Endothelial cell (in vitro differentiated cells): ENCODE results near the gene EEF1A2. TPM values are rescaled to one million over a fixed set of nuclear protein-coding genes. Genes with fewer than 3 reads are reported as not detected.
A peak's percentile ranks its signal among the peaks of the same experiment; 100 is the strongest.

ENCODE experiments used
- DNase-seq: peaks from one replicate; pipeline ENCODE4 v3.0.0; 2021; ENCODE audit warnings: low spot score
- H3K27ac Mint-ChIP-seq: one replicate; pipeline ENCODE4 v1.8.0; 2021; ENCODE audit warnings: mixed read lengths, inconsistent platforms; ENCODE audit not compliant: unreplicated experiment
- H3K27me3 Mint-ChIP-seq: one replicate; pipeline ENCODE4 v1.8.0; 2021; ENCODE audit warnings: mild to moderate bottlenecking, moderate library complexity, mixed read lengths, inconsistent platforms; ENCODE audit not compliant: unreplicated experiment
- H3K36me3 Mint-ChIP-seq: one replicate; pipeline ENCODE4 v1.8.0; 2021; ENCODE audit warnings: mild to moderate bottlenecking, low read depth, mixed read lengths, inconsistent platforms; ENCODE audit not compliant: unreplicated experiment
- H3K4me1 Mint-ChIP-seq: one replicate; pipeline ENCODE4 v1.8.0; 2021; ENCODE audit warnings: mild to moderate bottlenecking, mixed read lengths, inconsistent platforms; ENCODE audit not compliant: unreplicated experiment
- H3K4me3 Mint-ChIP-seq: one replicate; pipeline ENCODE4 v1.8.0; 2021; ENCODE audit warnings: mild to moderate bottlenecking, mixed read lengths, inconsistent platforms; ENCODE audit not compliant: unreplicated experiment
- H3K9me3 Mint-ChIP-seq: one replicate; pipeline ENCODE4 v1.8.0; 2021; ENCODE audit warnings: mixed read lengths, inconsistent platforms; ENCODE audit not compliant: unreplicated experiment
- total RNA-seq: library from RNA; stranded (reverse); fragmentation: NEBNext Ultra II Directional; extraction: Animal tissue kit (Norgen Biotek cat#: 25700); gene quantifications from one replicate; pipeline ENCODE4 v1.2.1, GENCODE V29; 2021; ENCODE audit not compliant: unreplicated experiment
- TF ChIP-seq, protein P1 (sequence below): fragments of 200-600 bp; sonication (generic); IDR thresholded peaks from one replicate; pipeline ENCODE4 v1.5.0; 2021; ENCODE audit warnings: antibody characterized with exemption; ENCODE audit not compliant: unreplicated experiment

The EEF1A2 gene
- total RNA-seq, 1 donor from 2014 or later, result 0.31 TPM

DNA sequence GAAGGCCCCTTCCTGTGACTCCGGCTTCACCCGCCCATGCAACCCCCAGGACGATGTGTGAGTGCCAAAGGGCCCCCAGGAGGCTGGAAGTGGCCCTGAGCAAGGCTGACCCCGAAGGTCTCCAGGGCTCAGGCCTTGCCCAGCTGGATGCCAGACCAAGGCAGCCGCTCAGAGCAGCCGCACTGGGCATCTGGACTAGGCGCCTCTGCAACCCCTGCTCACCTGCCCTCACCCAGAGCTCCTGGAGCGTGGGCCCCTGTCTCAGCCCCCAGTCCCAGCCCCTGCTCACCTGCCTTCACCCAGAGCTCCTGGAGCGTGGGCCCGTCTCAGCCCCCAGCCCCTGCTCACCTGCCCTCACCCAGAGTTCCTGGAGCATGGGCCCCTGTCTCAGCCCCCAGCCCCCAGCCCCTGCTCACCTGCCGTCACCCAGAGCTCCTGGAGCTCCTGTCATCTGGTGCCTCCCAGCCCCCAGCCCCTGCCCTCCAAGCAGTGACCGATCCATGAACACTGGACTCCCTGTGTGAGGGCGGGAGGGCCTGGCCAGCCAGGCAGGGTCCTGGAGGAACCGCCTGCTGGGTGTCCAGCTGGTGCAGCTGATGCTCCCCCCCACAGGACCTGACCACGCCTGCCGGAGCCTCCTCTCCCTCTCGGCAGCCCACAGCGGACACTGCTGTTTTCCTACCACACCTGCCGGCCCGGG is 47.5 kb upstream of the EEF1A2 start:
- peaks cover 6% of the 10 kb centered on the region for H3K27me3 Mint-ChIP-seq
- TF ChIP-seq, protein P1, sequence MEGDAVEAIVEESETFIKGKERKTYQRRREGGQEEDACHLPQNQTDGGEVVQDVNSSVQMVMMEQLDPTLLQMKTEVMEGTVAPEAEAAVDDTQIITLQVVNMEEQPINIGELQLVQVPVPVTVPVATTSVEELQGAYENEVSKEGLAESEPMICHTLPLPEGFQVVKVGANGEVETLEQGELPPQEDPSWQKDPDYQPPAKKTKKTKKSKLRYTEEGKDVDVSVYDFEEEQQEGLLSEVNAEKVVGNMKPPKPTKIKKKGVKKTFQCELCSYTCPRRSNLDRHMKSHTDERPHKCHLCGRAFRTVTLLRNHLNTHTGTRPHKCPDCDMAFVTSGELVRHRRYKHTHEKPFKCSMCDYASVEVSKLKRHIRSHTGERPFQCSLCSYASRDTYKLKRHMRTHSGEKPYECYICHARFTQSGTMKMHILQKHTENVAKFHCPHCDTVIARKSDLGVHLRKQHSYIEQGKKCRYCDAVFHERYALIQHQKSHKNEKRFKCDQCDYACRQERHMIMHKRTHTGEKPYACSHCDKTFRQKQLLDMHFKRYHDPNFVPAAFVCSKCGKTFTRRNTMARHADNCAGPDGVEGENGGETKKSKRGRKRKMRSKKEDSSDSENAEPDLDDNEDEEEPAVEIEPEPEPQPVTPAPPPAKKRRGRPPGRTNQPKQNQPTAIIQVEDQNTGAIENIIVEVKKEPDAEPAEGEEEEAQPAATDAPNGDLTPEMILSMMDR, result no peak
- no peak for DNase-seq
- H3K36me3 Mint-ChIP-seq, result peaks cover 5% of the 10 kb centered on the region
- no peak overlapping the region for H3K4me3 Mint-ChIP-seq
- H3K4me1 Mint-ChIP-seq, result no peaks in the 10 kb centered on the region
- no peak overlapping the region for H3K27ac Mint-ChIP-seq
- H3K9me3 Mint-ChIP-seq, result no peaks in the 10 kb centered on the region

DNA sequence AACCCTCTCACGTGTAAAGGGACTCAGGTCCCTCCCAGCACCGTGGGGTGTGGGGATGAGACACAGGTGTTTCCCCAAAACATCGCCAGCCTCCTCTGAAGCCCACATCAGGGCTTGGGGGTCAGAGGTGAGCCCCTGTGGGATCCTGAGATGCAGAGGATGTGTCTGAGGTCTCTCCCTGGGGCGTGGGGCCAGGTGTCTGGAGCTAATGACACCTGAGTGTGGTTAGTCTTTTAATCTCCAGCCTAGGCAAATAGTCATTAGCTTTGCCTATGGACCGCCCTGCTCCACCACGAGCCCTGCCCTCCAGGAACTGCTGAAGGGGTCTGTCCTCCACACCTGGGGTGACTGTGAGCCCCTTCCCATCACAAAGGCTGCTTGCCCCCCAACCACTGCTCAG is 46.9 kb upstream of the EEF1A2 start:
- no peak overlapping the region for H3K27ac Mint-ChIP-seq
- H3K4me1 Mint-ChIP-seq, result no peaks in the 10 kb centered on the region
- H3K27me3 Mint-ChIP-seq, result peaks cover 6% of the 10 kb centered on the region
- no peaks in the 10 kb centered on the region for H3K9me3 Mint-ChIP-seq
- TF ChIP-seq, protein P1, result no peak
- DNase-seq, result no peak
- no peak overlapping the region for H3K4me3 Mint-ChIP-seq
- H3K36me3 Mint-ChIP-seq, result peaks cover 5% of the 10 kb centered on the region

DNA sequence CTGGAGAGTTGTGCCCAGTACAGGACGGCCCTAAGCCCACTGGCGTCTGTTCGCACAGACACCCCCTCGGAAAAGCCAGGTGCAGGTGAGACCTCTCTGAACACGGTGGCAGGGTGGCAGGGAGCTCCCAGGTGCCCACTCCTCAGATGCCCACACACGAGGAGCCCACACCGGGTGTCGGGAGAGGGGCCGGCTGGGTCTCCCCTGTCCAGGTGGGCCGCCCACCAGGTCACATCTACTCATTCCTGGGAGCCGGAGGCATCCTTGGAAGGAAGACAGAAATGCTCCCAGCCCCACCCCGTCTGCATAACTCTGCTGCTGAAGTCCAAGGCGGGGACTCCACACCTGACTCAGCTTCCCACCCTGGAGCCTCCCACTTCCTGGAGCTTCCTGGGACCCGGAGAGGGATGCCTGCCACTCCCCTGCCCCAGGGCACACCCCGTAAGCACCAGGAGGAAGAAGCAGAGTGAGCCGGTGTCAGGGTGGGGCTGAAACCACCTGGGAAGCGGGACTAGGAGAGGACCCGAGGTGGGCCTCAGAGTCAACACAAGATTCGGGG is 46.2 kb upstream of the EEF1A2 start:
- H3K4me1 Mint-ChIP-seq, result no peaks in the 10 kb centered on the region
- TF ChIP-seq, protein P1, result no peak
- H3K4me3 Mint-ChIP-seq, result no peak overlapping the region
- peaks cover 5% of the 10 kb centered on the region for H3K36me3 Mint-ChIP-seq
- H3K27ac Mint-ChIP-seq, result no peak overlapping the region
- H3K27me3 Mint-ChIP-seq, result peaks cover 6% of the 10 kb centered on the region
- no peak for DNase-seq
- H3K9me3 Mint-ChIP-seq, result no peaks in the 10 kb centered on the region

DNA sequence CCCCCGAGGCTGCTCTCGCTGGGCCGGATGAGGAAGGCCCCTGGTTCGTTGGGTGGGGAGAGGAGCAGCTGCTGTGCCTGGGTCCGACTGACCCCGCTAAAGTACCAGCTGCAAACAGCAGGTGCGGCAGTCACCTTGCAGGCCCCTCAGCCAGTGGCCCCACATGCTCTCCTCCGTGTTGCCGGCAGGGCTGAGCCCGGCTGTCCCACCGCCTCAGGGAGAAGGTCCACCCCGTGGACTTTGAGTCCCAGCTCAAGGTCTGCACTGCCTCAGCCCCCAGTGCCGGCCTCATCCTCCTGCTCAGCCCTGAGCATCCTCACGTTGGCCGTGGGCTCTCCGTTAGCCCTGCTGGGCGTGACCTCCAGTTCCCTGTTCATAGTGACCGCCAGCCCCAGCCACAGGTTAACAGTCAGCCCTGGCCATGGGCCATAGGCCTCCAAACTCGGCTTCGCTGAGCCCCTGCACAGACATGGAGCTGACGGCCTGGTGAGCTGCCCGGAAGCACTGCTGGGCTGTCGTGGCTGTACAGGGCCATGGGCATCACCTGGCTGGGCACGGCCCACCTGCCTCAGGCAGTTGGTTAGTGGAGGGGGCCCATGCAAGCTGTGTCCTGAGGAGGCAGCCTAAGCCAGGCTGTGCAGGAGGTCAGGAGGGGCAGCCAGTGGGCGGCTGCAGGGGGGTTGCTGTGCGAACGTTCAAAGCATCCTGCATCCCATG is 45.5 kb upstream of the EEF1A2 start:
- H3K36me3 Mint-ChIP-seq, result peaks cover 5% of the 10 kb centered on the region
- TF ChIP-seq, protein P1, result no peak
- no peak for DNase-seq
- no peaks in the 10 kb centered on the region for H3K4me1 Mint-ChIP-seq
- no peak overlapping the region for H3K4me3 Mint-ChIP-seq
- no peak overlapping the region for H3K27ac Mint-ChIP-seq
- H3K9me3 Mint-ChIP-seq, result no peaks in the 10 kb centered on the region
- H3K27me3 Mint-ChIP-seq, result peaks cover 6% of the 10 kb centered on the region

DNA sequence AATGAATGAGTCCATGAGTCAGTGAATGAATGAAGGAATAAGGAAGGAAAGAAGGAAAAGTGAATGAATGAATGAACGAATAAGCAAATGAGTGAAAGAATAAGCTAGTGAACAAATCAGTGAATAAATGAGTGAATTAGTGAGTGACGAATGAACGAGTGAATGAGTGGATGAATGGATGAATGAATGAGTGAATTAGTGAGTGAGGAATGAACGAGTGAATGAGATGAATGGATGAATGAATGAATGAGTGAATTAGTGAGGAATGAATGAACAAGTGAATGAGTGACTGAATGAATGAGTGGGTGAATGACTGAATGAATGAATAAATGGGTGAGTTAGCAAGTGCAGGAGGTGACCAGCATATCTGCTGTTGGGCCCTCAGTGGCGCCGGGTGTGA is 44.9 kb upstream of the EEF1A2 start:
- Mint-ChIP-seq H3K9me3 (no peaks in the 10 kb centered on the region), H3K36me3 (peaks cover 5% of the 10 kb centered on the region), H3K27me3 (peaks cover 3% of the 10 kb centered on the region), H3K4me1 (no peaks in the 10 kb centered on the region), H3K27ac (peak overlapping the region; percentile 22), H3K4me3 (peak overlapping the region; percentile 4)
- TF ChIP-seq, protein P1, result no peak
- no peak for DNase-seq
